HepG2 (cell line): Measurements from ENCODE around the gene GZF1. TPM values are rescaled to one million over a fixed set of nuclear protein-coding genes. Genes with fewer than 3 reads are reported as not detected.

ENCODE experiments used
- ARID3A ChIP-seq: IDR thresholded peaks from 2 replicates; pipeline ENCODE4 v1.6.1; 2012; ENCODE audit warnings: low read depth, low read length, improper control_type of control experiment
- BRCA1 ChIP-seq: sonication (generic); formaldehyde crosslinking; IDR thresholded peaks from 2 replicates; pipeline ENCODE4 v1.4.0; 2020; ENCODE audit warnings: missing genetic modification reagents
- FOXJ3 ChIP-seq: sonication (generic); formaldehyde crosslinking; IDR thresholded peaks from 2 replicates; pipeline ENCODE4 v1.4.0; 2020; ENCODE audit warnings: missing genetic modification reagents, mild to moderate bottlenecking, borderline replicate concordance
- GABPA ChIP-seq, 2 experiments: IDR thresholded peaks; 2 replicates each; pipeline ENCODE4 v1.6.1; 2011 to 2016; ENCODE audit warnings: low read depth in 2 of 2, low read length in 1 of 2, missing biosample characterization in 1 of 2, missing genetic modification characterization in 1 of 2
- GFI1 ChIP-seq: sonication (generic); formaldehyde crosslinking; IDR thresholded peaks from 2 replicates; pipeline ENCODE4 v1.5.0; 2020; ENCODE audit warnings: missing genetic modification reagents, mild to moderate bottlenecking, borderline replicate concordance
- MIER2 ChIP-seq: IDR thresholded peaks from 2 replicates; pipeline ENCODE4 v1.6.1; 2016; ENCODE audit warnings: missing biosample characterization, missing genetic modification reagents
- RAD21 ChIP-seq: fragments of 450-650 bp; formaldehyde crosslinking; IDR thresholded peaks from 2 replicates; pipeline ENCODE4 v1.5.0; 2020; ENCODE audit warnings: mild to moderate bottlenecking
- RFXAP ChIP-seq: sonication (generic); formaldehyde crosslinking; IDR thresholded peaks from 2 replicates; pipeline ENCODE4 v1.4.0; 2020; ENCODE audit warnings: missing genetic modification reagents, borderline replicate concordance
- TARDBP ChIP-seq: sonication (generic); formaldehyde crosslinking; IDR thresholded peaks from 2 replicates; pipeline ENCODE4 v1.8.0; 2022; ENCODE audit warnings: mild to moderate bottlenecking, missing genetic modification reagents
- TFAP4 ChIP-seq: sonication (generic); IDR thresholded peaks from 2 replicates; pipeline ENCODE4 v1.6.1; 2016; ENCODE audit warnings: low read depth, borderline replicate concordance
- ZMYM2 ChIP-seq: sonication (generic); formaldehyde crosslinking; IDR thresholded peaks from 2 replicates; pipeline ENCODE4 v1.8.0; 2022; ENCODE audit warnings: mild to moderate bottlenecking, missing genetic modification reagents
- ZNF230 ChIP-seq: sonication (generic); formaldehyde crosslinking; IDR thresholded peaks from 2 replicates; pipeline ENCODE4 v1.4.0; 2020; ENCODE audit warnings: mild to moderate bottlenecking, missing genetic modification reagents
- ZNF263 ChIP-seq: sonication (generic); formaldehyde crosslinking; IDR thresholded peaks from 2 replicates; pipeline ENCODE4 v1.4.0; 2020; ENCODE audit warnings: missing genetic modification reagents
- ZNF563 ChIP-seq: sonication (generic); formaldehyde crosslinking; IDR thresholded peaks from 2 replicates; pipeline ENCODE4 v1.8.0; 2022; ENCODE audit warnings: mild to moderate bottlenecking, moderate library complexity, missing genetic modification reagents
- ZNF570 ChIP-seq: sonication (generic); formaldehyde crosslinking; IDR thresholded peaks from 2 replicates; pipeline ENCODE4 v1.4.0; 2020; ENCODE audit warnings: mild to moderate bottlenecking, missing genetic modification reagents, borderline replicate concordance
- ZNF639 ChIP-seq: conservative IDR thresholded peaks from 2 replicates; pipeline ENCODE4 v1.6.1; 2018; ENCODE audit warnings: missing genetic modification reagents
- ZNF747 ChIP-seq: sonication (generic); formaldehyde crosslinking; IDR thresholded peaks from 2 replicates; pipeline ENCODE4 v1.8.1; 2023; ENCODE audit warnings: missing genetic modification reagents, mild to moderate bottlenecking, borderline replicate concordance
- polyA plus RNA-seq, 8 experiments: library from polyadenylated mRNA; depleted of rRNA in 3 of 8; stranded (reverse) in 7 of 8; unstranded in 1 of 8; fragments of >200 nt; fragmentation: Illumina TruSeq in 4 of 8; extraction: Trizol in 4 of 8; gene quantifications; 2 replicates each; pipeline versions ENCODE4 v1.2.1 to v1.2.3, GENCODE V29; 2011 to 2016; ENCODE audit warnings: low read depth in 4 of 8, missing spikeins in 1 of 8, mixed read lengths in 1 of 8; ENCODE audit not compliant: insufficient read depth in 1 of 8
- total RNA-seq, 5 experiments: library from RNA; depleted of rRNA; stranded (reverse); fragments of >200 nt; fragmentation: Illumina TruSeq; extraction: Trizol; gene quantifications; 2 replicates each; pipeline ENCODE4 v1.2.3, GENCODE V29; 2016; ENCODE audit warnings: low read depth in 1 of 5
- TF ChIP-seq, protein P1 (sequence below): sonication (generic); formaldehyde crosslinking; IDR thresholded peaks from 2 replicates; pipeline ENCODE4 v1.5.0; 2020; ENCODE audit warnings: mild to moderate bottlenecking, low read depth, missing genetic modification reagents, borderline replicate concordance
- TF ChIP-seq, protein P2 (sequence below): IDR thresholded peaks from 2 replicates; pipeline ENCODE4 v1.6.1; 2018; ENCODE audit warnings: missing genetic modification reagents
- TF ChIP-seq, protein P3 (sequence below): sonication (generic); formaldehyde crosslinking; IDR thresholded peaks from 2 replicates; pipeline ENCODE4 v1.8.1; 2023; ENCODE audit warnings: mild to moderate bottlenecking, inconsistent platforms, moderate library complexity, missing genetic modification reagents, borderline replicate concordance

Gene GZF1
- total and polyA plus RNA-seq, 2 of the 13 experiments (the other 11 are each of a cell fraction or from before 2014, with no cell fraction given) = 16.9 to 26.0 TPM

DNA sequence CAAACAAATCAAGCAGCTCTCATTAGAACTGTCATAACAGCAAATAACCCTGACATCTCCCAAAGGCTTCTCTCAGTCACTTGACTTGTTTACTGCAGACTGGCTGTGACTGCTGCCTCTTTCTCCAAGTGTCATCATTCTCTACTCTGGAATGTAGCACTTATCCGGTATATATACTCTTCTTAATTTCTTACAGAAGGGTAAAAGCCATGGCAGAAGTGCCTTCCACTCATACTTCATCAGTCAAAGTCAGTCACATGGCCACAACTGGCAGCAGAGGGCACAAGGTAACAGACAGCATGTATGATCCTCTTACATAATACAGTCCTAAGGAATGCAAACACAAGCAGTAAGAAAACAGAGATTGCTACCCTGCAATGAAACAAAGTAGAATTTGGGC lies 50.0 kb downstream of the GZF1 start (continued):
- no peak for TF ChIP-seq TFAP4
- no peak for TF ChIP-seq BRCA1
- TF ChIP-seq RAD21 = no peak
- TF ChIP-seq TARDBP = no peak
- TF ChIP-seq, protein P1, sequence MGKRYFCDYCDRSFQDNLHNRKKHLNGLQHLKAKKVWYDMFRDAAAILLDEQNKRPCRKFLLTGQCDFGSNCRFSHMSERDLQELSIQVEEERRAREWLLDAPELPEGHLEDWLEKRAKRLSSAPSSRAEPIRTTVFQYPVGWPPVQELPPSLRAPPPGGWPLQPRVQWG (CRISPR knock-in tag) = no peak
- no peak for TF ChIP-seq ZNF570 (CRISPR knock-in tag)
- TF ChIP-seq, protein P2, sequence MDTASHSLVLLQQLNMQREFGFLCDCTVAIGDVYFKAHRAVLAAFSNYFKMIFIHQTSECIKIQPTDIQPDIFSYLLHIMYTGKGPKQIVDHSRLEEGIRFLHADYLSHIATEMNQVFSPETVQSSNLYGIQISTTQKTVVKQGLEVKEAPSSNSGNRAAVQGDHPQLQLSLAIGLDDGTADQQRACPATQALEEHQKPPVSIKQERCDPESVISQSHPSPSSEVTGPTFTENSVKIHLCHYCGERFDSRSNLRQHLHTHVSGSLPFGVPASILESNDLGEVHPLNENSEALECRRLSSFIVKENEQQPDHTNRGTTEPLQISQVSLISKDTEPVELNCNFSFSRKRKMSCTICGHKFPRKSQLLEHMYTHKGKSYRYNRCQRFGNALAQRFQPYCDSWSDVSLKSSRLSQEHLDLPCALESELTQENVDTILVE = peak; percentile 41; the same call in 1 of the 2 replicates
- no peak for TF ChIP-seq GABPA (IDR thresholded peaks at IDR 0.05; ENCODE audit: low read depth, low read length)
- no peak for TF ChIP-seq GABPA (CRISPR knock-in tag; IDR thresholded peaks at IDR 0.05; ENCODE audit: low read depth)
- TF ChIP-seq ZNF639 (CRISPR knock-in tag) = no peak
- TF ChIP-seq ZNF563 (CRISPR knock-in tag) = no peak
- no peak for TF ChIP-seq MIER2 (CRISPR knock-in tag)
- peak; percentile 66 for TF ChIP-seq GFI1
- TF ChIP-seq ZMYM2 (CRISPR knock-in tag) = no peak
- TF ChIP-seq ZNF263 = no peak
- TF ChIP-seq RFXAP = no peak
- TF ChIP-seq FOXJ3 (CRISPR knock-in tag) = peak; percentile 22; the same call in 1 of the 2 replicates
- TF ChIP-seq, protein P3, sequence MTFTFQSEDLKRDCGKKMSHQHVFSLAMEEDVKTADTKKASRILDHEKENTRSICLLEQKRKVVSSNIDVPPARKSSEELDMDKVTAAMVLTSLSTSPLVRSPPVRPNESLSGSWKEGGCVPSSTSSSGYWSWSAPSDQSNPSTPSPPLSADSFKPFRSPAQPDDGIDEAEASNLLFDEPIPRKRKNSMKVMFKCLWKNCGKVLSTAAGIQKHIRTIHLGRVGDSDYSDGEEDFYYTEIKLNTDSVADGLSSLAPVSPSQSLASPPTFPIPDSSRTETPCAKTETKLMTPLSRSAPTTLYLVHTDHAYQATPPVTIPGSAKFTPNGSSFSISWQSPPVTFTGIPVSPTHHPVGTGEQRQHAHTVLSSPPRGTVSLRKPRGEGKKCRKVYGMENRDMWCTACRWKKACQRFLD (CRISPR knock-in tag) = no peak
- TF ChIP-seq ZNF747 = no peak
- no peak; the same call in 1 of the 2 replicates for TF ChIP-seq ZNF230 (CRISPR knock-in tag)
- no peak for TF ChIP-seq ARID3A
